Endothelial cell of umbilical vein (primary cell): ENCODE data around the gene CRLF1.

ENCODE experiments used
- EZH2 ChIP-seq: IDR thresholded peaks from 2 replicates; pipeline ENCODE4 v1.6.1; 2012; ENCODE audit warnings: borderline replicate concordance, low read depth, mild to moderate bottlenecking, moderate library complexity, low read length, inconsistent platforms; ENCODE audit not compliant: severe bottlenecking
- JUN ChIP-seq: IDR thresholded peaks from 2 replicates; pipeline ENCODE4 v1.6.1; 2011; ENCODE audit warnings: borderline replicate concordance, low read depth; ENCODE audit not compliant: insufficient read length, insufficient read depth
- POLR2A ChIP-seq: IDR thresholded peaks from 2 replicates; pipeline ENCODE4 v1.6.1; 2012; ENCODE audit warnings: low read depth, mild to moderate bottlenecking, control low read depth, low read length
- POLR2AphosphoS5 ChIP-seq: IDR thresholded peaks from 2 replicates; pipeline ENCODE4 v1.6.1; 2012; ENCODE audit warnings: low read depth, mild to moderate bottlenecking, control low read depth, low read length, moderate library complexity; ENCODE audit not compliant: insufficient read depth
- TF ChIP-seq, protein P1 (sequence below), 2 donors: IDR thresholded peaks; 1 replicate in 1 of 2; 2 replicates in 1 of 2; pipeline ENCODE4 v1.5.1; 2011; ENCODE audit warnings: low read length in 2 of 2, mild to moderate bottlenecking in 2 of 2, moderate library complexity in 2 of 2, control low read depth in 1 of 2, inconsistent platforms in 1 of 2, low read depth in 1 of 2; ENCODE audit not compliant: insufficient read depth in 1 of 2; ENCODE audit errors: extremely low read depth in 1 of 2

GRCh38 chr19:18568367-18568766, 38.2 kb downstream of the CRLF1 start:
- TF ChIP-seq, protein P1, sequence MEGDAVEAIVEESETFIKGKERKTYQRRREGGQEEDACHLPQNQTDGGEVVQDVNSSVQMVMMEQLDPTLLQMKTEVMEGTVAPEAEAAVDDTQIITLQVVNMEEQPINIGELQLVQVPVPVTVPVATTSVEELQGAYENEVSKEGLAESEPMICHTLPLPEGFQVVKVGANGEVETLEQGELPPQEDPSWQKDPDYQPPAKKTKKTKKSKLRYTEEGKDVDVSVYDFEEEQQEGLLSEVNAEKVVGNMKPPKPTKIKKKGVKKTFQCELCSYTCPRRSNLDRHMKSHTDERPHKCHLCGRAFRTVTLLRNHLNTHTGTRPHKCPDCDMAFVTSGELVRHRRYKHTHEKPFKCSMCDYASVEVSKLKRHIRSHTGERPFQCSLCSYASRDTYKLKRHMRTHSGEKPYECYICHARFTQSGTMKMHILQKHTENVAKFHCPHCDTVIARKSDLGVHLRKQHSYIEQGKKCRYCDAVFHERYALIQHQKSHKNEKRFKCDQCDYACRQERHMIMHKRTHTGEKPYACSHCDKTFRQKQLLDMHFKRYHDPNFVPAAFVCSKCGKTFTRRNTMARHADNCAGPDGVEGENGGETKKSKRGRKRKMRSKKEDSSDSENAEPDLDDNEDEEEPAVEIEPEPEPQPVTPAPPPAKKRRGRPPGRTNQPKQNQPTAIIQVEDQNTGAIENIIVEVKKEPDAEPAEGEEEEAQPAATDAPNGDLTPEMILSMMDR (IDR thresholded peaks at IDR 0.05; ENCODE audit: extremely low read depth in 1 of 2, insufficient read depth in 1 of 2, low read depth in 1 of 2, low read length in 2 of 2), result no peak
- TF ChIP-seq EZH2 (no peak), POLR2A (no peak), JUN (no peak), POLR2AphosphoS5 (no peak)
